Measurements from ENCODE around the gene DGKB. TPM values are rescaled to one million over a fixed set of nuclear protein-coding genes. Genes with fewer than 3 reads are reported as not detected.

DGKB gene
- polyA plus RNA-seq, 1 donor (not counting 4 experiments of a cell fraction or from before 2014, with no cell fraction given), result 0.01 TPM

DNA sequence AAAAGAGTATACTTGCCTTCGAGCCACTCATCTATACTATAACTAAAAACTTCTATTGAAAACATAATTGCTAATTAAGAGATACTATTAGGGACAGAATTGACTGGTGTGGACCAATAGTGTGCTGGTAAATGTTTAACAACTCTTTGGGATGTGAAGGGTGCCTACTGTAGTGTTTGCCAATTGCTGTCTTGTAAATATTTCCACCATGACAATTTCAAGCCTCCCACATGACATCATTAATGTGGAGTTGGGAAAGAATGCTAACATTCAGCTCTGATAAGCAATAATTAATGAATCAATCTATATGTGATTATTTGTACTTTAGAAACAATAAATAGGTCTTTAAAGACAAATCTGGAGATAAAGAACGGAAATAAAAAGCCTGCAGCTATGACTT, 136.8 kb downstream of the DGKB start:
- Histone ChIP-seq H3K27ac (ENCODE audit: control insufficient read depth, insufficient read depth, low read length) (no peak overlapping the region), H2AFZ (ENCODE audit: control insufficient read depth, low read length) (no peak overlapping the region), H3K4me2 (ENCODE audit: control insufficient read depth, extremely low read depth, insufficient read depth, low read depth, low read length) (no peak overlapping the region), H3K9me3 (ENCODE audit: control insufficient read depth, low read depth, low read length) (no peaks in the 10 kb centered on the region), H3K79me2 (ENCODE audit: control insufficient read depth, insufficient read depth, low read length) (no peaks in the 10 kb centered on the region), H4K20me1 (ENCODE audit: control insufficient read depth, extremely low read depth, insufficient read depth, low read length) (no peaks in the 10 kb centered on the region), H3K27me3 (ENCODE audit: control insufficient read depth, extremely low read depth, insufficient read depth, low read length) (no peaks in the 10 kb centered on the region), H3K9ac (ENCODE audit: control insufficient read depth, extremely low read depth, insufficient read depth, low read length) (no peak overlapping the region), H3K4me3 (ENCODE audit: control insufficient read depth in 2 of 3, extremely low read depth in 1 of 3, insufficient read depth in 2 of 3, low read depth in 1 of 3, low read length in 3 of 3) (no peak overlapping the region), H3K9me1 (ENCODE audit: control insufficient read depth, extremely low read depth, insufficient read depth, low read length) (no peaks in the 10 kb centered on the region), H3K4me1 (ENCODE audit: control insufficient read depth, extremely low read depth, insufficient read depth, low read length) (no peaks in the 10 kb centered on the region), H3K36me3 (ENCODE audit: control insufficient read depth in 2 of 2, extremely low read depth in 1 of 2, insufficient read depth in 2 of 2, low read length in 2 of 2) (no peaks in the 10 kb centered on the region)
- dilution Hi-C loops (cut with MboI; ENCODE audit: extremely low pct_ligation_motif_present, low sequenced_read_pairs), result no loop called here
- FAIRE-seq (no peak), DNase-seq (ENCODE audit: low read depth, low spot score) (no peak)
- TF ChIP-seq CTCF (optimal IDR thresholded peaks at IDR 0.05 in 1 of 3, IDR thresholded peaks at IDR 0.05 in 1 of 3, conservative IDR thresholded peaks at IDR 0.05 in 1 of 3; ENCODE audit: extremely low read depth in 1 of 3, insufficient read depth in 2 of 3, low read length in 3 of 3) (no peak), EZH2 (IDR thresholded peaks at IDR 0.05; ENCODE audit: low read length) (no peak)

- dilution Hi-C loops (cut with MboI; ENCODE audit: extremely low pct_ligation_motif_present, low sequenced_read_pairs), result no loop called here
- FAIRE-seq (no peak), DNase-seq (ENCODE audit: low read depth, low spot score) (no peak)
- no peaks in the 10 kb centered on the region for H3K4me1 ChIP-seq (ENCODE audit: control insufficient read depth, extremely low read depth, insufficient read depth, low read length)
- no peak overlapping the region for H3K4me2 ChIP-seq (ENCODE audit: control insufficient read depth, extremely low read depth, insufficient read depth, low read depth, low read length)
- no peak overlapping the region for H2AFZ ChIP-seq (ENCODE audit: control insufficient read depth, low read length)
- no peak overlapping the region for H3K9ac ChIP-seq (ENCODE audit: control insufficient read depth, extremely low read depth, insufficient read depth, low read length)
- no peaks in the 10 kb centered on the region for H3K27me3 ChIP-seq (ENCODE audit: control insufficient read depth, extremely low read depth, insufficient read depth, low read length)
- no peak for TF ChIP-seq EZH2 (IDR thresholded peaks at IDR 0.05; ENCODE audit: low read length)
- no peak for TF ChIP-seq CTCF (optimal IDR thresholded peaks at IDR 0.05 in 1 of 3, IDR thresholded peaks at IDR 0.05 in 1 of 3, conservative IDR thresholded peaks at IDR 0.05 in 1 of 3; ENCODE audit: extremely low read depth in 1 of 3, insufficient read depth in 2 of 3, low read length in 3 of 3)
- H3K9me3 ChIP-seq (ENCODE audit: control insufficient read depth, low read depth, low read length), result no peaks in the 10 kb centered on the region
- H3K36me3 ChIP-seq (ENCODE audit: control insufficient read depth in 2 of 2, extremely low read depth in 1 of 2, insufficient read depth in 2 of 2, low read length in 2 of 2), result no peaks in the 10 kb centered on the region
- H4K20me1 ChIP-seq (ENCODE audit: control insufficient read depth, extremely low read depth, insufficient read depth, low read length), result no peaks in the 10 kb centered on the region
- no peak overlapping the region for H3K27ac ChIP-seq (ENCODE audit: control insufficient read depth, insufficient read depth, low read length)
- H3K4me3 ChIP-seq (ENCODE audit: control insufficient read depth in 2 of 3, extremely low read depth in 1 of 3, insufficient read depth in 2 of 3, low read depth in 1 of 3, low read length in 3 of 3), result no peak overlapping the region
- no peaks in the 10 kb centered on the region for H3K79me2 ChIP-seq (ENCODE audit: control insufficient read depth, insufficient read depth, low read length)
- no peaks in the 10 kb centered on the region for H3K9me1 ChIP-seq (ENCODE audit: control insufficient read depth, extremely low read depth, insufficient read depth, low read length)
These were observed 140.0 kb downstream of the DGKB start for GRCh38 chr7:14762561-14762960.

All from keratinocyte (primary cell).